Germinal center (tissue), 1 donor: Measurements from ENCODE around the gene SSPN.
"Not testable (repeated sequence)": the region's sequence is repeated elsewhere in the genome, so short reads cannot be mapped to it uniquely, and the experiment has no call there.

Source experiments
- DNase-seq: peaks from one replicate; pipeline ENCODE4 v3.0.0; 2012; ENCODE audit warnings: mixed read lengths, low spot score

The SSPN gene

GRCh38 chr12:26229910-26230309, 34.5 kb downstream of the SSPN start:
- DNase-seq, result no peak

DNA sequence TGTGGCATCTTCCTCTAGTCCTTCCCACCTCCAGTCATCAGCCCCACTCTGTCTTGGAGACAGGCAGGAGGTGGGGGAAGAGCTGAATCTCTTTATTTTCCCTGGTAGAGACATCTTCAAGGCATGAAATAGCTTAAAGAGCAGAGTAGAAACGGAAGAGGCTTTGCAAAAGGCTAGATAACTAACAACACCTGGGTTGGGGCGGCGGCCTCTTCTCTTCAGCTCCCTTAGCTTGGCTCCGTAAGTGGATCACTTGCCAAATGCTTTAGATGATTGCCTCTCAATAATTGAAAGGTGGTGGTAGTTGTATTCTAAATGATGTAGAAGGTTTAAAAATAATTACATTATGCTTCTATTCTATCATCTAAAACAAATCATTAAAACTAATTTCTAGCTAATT, 36.1 kb downstream of the SSPN start:
- no peak for DNase-seq

- no peak for DNase-seq
Observed at GRCh38 chr12:26231921-26232320, 36.5 kb downstream of the SSPN start.

- DNase-seq, result no peak
Observed at GRCh38 chr12:26233631-26234030, 38.3 kb downstream of the SSPN start.

DNA sequence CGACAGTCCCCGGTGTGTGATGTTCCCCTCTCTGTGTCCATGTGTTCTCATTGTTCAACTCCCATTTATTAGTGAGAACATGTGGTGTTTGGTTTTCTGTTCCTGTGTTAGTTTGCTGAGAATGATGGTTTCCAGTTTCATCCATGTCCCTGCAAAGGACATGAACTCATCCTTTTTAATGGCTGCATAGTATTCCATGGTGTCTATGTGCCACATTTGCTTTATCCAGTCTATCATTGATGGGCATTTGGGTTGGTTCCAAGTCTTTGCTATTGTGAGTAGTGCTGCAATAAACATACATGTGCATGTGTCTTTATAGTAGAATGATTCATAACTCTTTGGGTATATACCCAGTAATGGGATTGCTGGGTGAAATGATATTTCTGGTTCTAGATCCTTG, 40.1 kb downstream of the SSPN start:
- DNase-seq, result not testable (repeated sequence)

DNA sequence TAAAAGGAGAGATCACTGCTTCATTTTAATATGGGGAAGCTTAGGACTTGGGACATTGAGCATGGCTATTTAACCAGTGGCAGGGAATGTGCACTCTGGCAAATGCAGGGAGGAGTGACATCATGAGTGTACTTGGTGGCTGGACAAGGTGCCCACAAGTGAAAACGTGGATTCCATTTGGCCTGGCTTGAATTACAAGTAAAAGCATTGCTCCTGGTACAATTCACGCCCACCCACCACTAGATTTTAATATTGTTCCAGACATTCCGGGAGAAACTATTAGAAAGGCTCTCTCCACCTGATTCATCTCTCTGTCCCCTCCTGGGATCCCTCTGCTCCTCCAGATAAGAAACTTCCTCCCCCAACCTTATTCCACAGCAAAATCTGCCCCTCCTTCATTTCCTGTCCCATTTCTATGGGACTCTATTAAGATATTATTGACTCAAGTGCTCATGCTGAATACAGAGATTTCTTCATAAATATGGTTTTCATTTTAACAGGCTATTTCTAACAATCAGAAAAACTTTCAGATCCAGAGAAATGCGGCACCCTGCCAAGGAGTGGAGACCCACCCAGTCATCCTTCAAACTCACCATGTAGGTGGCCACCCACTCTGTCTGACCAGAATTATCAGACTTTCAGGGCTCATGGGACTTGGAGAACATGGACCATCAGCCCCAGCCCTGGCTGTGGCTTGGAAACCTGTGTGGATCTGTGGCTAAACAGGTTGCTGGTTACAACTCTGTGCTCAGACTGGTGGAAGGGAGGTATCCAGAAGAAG, 43.2 kb downstream of the SSPN start:
- no peak for DNase-seq

DNA sequence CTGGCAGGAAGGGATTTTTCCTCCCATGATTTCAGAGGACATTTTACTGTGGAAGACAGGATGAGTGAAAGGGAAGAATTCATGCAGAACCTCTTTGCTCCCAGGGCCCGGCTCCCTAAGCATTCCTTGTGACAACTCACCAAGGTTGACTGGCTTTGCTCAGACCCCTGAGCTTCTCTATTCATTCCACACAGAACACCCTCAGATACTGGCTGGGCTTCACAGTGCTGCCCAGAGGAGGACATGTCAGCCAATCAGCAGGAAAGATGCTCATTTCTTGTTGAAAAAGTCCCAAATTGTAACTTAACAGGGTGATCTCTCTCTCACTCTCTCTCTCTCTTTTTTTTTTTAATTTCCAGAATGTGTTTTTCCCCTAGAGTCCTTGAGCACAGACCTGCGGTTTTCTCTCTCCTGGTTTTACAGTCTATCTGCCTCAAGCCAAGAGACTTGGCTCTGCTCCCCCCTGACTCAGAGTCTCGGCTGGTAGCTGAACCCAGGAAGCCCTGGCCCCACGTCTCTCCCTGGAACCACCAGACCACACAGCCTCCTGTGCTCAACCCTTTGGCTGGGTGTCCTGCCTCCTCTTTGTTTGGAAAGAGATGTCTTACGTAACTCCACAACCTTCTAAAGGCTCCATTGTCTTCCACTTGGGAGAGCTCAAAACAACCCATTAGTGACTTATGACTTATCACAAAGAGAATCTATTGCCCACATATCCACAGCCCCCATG, 43.9 kb downstream of the SSPN start:
- DNase-seq, result no peak

DNA sequence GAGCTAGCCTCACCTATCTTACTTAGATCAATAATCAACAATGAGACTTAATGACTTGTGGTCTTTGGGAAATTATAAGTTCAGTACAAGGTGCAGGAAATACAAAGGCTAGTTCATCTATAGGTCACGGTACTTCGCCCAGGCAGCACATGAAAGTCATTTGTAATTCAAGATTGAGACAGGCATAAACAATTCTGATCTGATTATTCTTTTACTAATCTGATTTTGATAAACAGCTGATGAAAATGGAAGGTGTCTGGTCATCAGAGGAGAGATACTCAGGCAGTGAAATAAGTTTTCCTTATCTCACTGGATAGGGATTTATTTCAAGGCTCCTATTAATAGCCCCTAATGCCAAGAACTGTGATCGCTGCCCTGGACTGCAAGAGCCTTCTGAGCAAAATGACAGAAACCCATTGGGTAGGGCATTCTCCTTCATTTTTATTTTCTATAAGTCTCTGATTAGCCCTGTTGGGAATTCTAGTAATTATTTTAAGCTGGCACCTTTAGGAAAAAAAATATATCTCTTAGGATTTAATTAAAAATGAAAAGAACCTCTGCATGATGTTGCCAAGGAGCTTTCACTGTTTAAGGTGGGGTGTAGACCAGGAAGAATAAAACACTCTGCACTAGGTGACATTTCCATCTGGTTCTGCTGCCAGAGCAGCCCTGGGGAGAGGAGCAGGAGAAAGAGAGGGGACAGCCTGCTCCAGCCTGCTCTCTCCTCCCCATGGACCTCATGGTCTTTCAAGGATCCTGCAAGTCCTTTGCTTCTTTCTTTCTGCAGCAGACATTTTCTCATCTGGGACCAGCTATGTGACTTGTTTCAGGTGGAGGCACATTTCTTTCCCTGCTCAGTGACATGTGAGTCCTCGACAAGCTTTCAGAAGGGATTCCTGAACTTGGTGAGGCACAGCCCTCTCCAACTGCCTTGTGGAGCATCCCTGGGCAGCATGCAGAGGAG, 44.8 kb downstream of the SSPN start:
- DNase-seq, result no peak

DNA sequence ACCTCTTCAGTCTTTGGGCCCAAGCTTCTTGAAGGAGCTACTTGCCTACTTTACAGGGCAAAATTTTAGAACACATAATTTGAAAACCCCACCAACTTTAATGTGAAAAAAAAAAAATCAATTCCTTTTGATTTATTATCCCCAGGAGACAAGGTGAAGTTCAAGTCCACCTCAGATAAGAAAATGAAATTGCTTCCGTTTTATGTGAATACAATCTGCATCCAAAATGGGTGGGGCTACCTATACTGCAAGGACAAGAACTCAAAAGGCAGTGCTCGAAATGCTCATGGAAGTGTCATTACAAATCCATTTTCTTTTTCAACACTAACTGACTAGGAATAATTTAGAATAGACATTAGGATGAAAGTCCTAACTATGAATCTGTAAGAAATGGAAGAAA, 45.7 kb downstream of the SSPN start:
- no peak for DNase-seq

- no peak for DNase-seq
Observed at GRCh38 chr12:26242683-26243082, 47.3 kb downstream of the SSPN start.

DNA sequence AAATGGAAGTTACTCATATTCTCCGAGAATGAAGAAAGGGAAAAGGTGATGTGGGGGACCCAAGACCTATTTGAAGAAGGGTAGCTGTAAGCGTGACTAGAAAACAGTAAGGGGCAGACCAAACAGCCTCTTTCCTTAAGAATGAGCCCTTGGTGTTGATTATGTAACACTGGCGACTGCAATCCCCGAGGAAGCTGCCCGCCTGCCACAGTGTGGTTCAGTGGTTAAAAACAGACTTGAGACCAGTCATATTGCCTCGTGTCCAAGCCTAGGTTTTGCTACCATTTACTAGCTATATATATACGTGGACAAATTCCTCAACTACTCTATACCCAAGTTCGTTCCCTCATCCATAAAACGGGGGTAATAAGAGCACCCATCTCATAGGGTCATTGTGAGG, 49.1 kb downstream of the SSPN start:
- no peak for DNase-seq

DNA sequence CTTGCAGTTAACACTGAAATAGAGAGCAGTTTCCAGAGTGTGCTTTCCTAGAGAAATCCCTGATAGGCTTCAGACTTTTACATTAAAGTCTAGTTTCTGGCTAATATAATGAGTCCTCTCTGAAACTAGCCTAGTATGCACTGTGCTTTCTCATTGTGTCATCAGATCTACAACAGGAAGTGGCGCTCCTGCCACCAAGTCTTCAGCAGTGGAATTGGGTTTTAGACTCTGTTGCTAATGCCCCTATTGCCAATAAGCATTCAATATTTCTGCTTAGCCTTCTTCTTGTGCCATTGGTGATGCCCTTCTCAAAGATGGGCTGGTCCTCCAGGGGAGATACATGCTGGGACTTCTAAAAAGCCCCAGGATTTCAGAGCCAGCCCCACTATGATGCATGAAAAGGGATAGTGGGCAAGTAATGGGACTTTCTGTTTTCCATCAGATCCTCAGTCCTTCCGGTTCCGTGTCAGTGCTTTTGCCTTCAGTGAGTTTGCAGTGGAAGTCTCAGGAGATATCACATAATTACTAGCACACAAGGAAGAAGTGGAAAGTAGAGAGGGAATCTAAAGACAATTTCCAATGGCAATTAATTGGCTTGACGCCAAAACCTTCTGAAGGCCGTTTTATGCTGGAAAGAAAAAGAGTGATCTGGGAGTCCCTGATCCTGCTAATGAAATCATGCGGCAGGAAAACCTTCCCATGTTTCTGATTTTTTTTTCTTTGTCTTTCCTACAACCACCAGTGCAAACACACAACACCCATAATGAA, 50.0 kb downstream of the SSPN start:
- no peak for DNase-seq

DNA sequence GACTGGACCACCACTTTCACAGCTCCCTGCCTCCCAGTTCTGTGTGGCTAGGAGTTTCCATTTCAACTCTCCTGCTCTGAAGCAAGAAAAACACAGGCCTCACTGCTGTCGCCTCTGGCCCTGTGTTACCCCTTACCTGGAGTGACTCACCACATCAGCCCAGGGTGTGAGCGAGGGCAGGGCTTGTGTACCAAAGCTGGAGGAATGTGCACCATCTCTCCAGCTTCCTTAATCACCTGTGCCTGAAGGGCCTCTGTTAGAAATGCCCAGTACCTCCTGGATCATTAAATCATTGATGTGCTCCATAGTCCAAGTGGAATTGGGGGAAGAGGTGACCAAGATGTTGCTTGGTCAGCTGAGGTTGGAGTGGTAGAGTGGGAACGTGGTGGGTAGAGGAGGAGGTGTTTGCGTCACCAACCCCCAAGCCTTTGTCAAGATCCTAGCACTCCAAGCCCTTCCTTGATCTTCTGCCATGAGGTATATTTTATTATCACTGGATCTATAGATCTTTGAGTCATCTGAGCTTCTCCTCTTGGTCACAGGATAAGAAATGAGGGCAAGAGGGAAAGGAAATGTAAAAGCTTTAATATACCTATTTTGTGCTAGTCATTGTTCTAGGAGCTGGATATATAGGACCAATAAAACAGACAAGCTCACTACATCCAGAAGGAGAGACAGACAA, 51.3 kb downstream of the SSPN start:
- DNase-seq, result no peak

- no peak for DNase-seq
Observed at GRCh38 chr12:26247873-26248272, 52.5 kb downstream of the SSPN start.

GRCh38 chr12:26250801-26251200, 55.4 kb downstream of the SSPN start:
- no peak for DNase-seq

DNA sequence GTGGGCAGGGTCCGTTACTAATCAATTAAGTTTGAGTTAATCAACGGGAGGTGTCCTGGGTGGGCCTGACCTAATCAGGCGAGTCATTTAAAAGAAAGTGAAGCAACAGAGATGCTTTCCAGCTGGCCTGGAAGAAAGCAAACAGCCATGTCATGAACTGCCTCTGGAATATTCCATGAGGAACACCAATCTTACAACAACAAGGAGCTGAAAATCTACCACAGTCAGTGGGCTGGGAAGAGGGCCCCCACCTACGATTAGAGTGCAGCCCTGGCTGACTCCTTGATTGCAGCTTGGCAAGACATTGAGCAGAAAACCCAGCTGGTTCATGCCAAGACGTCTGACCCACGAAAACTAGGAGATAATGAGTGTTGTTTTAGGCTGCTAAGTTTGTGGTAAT, 56.2 kb downstream of the SSPN start:
- DNase-seq, result no peak

GRCh38 chr12:26252946-26253345, 57.6 kb downstream of the SSPN start:
- DNase-seq, result no peak

DNA sequence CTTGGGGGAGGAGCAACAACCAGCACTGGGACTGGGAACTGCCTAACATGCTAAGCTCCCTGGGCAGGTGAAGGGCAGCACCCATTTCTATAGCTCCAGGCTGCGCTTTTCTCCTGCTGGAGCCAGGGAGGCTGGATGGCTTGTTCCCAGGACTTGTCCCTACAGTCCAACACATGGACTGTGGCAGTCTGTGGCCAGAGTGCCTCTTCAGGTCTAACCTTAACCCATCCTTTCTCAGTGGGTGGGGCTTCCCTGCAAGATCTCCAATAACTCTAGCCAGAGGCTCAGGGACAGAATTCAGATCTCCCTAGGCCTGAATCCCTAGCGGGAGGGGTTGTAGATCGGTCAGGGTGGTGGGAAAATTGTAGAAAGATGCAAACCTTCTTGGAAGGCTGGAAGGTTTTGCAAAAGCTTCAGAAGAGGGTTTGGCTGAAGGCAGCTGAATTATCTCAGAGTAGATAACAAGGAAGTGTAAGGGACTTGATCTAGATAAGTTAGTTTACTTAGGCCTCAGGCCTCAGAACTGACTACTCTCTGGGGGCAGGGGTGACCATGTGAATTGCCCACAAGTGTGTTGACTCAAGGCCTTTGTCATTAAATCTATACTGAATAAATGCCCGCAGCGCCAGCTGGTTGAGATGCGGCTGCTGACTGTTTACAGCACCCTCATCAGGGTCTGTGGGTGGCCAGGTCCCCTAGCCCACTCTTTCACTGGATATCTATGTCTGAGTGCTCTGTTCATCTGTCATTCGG, 60.7 kb downstream of the SSPN start:
- DNase-seq, result no peak

DNA sequence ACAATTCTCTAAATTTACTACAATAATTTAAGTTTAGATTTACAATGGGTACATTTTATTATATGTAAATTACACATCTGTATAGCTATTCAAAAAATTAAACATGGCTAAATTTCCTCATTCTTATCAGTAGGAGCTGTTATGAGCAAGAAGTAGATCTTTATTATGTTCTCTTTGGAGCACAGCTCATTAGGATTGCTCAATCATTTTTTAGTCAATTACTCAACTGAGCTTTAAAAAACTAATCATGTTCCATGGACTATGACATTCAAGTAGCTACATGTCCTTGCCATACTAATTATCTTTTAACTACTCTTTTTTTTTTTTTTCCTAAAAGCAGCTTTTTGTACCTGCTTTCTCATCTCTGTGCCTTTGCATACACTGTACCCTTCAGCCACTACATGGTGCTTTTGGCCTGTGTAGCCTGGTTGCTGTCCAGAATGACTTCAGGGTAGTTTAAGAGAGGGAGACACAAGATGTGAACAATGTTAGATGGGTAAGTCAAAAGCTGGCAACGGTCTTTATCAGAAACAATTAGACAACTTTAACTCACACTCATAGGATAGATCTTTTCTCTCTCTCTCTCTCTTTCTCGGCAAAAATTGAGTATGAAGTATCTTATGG, 69.0 kb downstream of the SSPN start:
- DNase-seq, result no peak

- DNase-seq, result no peak
Observed at GRCh38 chr12:26265606-26266005, 70.2 kb downstream of the SSPN start.
